GM21576 (cell line): ENCODE measurements around the gene PDGFRB.

Source experiments
- ATAC-seq: cut with Tn5 transposase; IDR thresholded peaks from one replicate; pipeline ENCODE4 v1.9.1; 2021; ENCODE audit warnings: mild to moderate bottlenecking, moderate library complexity; ENCODE audit not compliant: unreplicated experiment

The PDGFRB gene

GRCh38 chr5:150164211-150164980, 8.8 kb upstream of the PDGFRB start:
- ATAC-seq, result no peak

- no peak for ATAC-seq
Measured at GRCh38 chr5:150163547-150164059, 8.0 kb upstream of the PDGFRB start.

GRCh38 chr5:150163035-150163434, 7.4 kb upstream of the PDGFRB start:
- no peak for ATAC-seq

GRCh38 chr5:150162142-150162513, 6.5 kb upstream of the PDGFRB start:
- ATAC-seq, result no peak

GRCh38 chr5:150161242-150162141, 5.8 kb upstream of the PDGFRB start:
- no peak for ATAC-seq

GRCh38 chr5:150160448-150161081, 4.9 kb upstream of the PDGFRB start:
- no peak for ATAC-seq

GRCh38 chr5:150159741-150160179, 4.1 kb upstream of the PDGFRB start:
- ATAC-seq, result no peak

- no peak for ATAC-seq
Measured at GRCh38 chr5:150159031-150159430, 3.4 kb upstream of the PDGFRB start.

GRCh38 chr5:150158170-150158949, 2.7 kb upstream of the PDGFRB start:
- ATAC-seq, result no peak

GRCh38 chr5:150157168-150157567, 1.5 kb upstream of the PDGFRB start:
- ATAC-seq, result no peak

- no peak for ATAC-seq
Measured at GRCh38 chr5:150156540-150156939, 895 bp upstream of the PDGFRB start.

- ATAC-seq, result no peak
Measured at GRCh38 chr5:150156027-150156368, 353 bp upstream of the PDGFRB start.

- ATAC-seq, result no peak
Measured at GRCh38 chr5:150154618-150155128, 972 bp downstream of the PDGFRB start.

- no peak for ATAC-seq
Measured at GRCh38 chr5:150153957-150154617, 1.6 kb downstream of the PDGFRB start.

- no peak for ATAC-seq
Measured at GRCh38 chr5:150153483-150153882, 2.2 kb downstream of the PDGFRB start.

GRCh38 chr5:150152636-150153462, 2.8 kb downstream of the PDGFRB start:
- ATAC-seq, result no peak

GRCh38 chr5:150149618-150150017, 6.0 kb downstream of the PDGFRB start:
- ATAC-seq, result no peak

GRCh38 chr5:150148117-150148927, 7.3 kb downstream of the PDGFRB start:
- ATAC-seq, result no peak
